Measurements from ENCODE around the gene PYGB.

- TF ChIP-seq, protein P1, sequence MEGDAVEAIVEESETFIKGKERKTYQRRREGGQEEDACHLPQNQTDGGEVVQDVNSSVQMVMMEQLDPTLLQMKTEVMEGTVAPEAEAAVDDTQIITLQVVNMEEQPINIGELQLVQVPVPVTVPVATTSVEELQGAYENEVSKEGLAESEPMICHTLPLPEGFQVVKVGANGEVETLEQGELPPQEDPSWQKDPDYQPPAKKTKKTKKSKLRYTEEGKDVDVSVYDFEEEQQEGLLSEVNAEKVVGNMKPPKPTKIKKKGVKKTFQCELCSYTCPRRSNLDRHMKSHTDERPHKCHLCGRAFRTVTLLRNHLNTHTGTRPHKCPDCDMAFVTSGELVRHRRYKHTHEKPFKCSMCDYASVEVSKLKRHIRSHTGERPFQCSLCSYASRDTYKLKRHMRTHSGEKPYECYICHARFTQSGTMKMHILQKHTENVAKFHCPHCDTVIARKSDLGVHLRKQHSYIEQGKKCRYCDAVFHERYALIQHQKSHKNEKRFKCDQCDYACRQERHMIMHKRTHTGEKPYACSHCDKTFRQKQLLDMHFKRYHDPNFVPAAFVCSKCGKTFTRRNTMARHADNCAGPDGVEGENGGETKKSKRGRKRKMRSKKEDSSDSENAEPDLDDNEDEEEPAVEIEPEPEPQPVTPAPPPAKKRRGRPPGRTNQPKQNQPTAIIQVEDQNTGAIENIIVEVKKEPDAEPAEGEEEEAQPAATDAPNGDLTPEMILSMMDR (IDR thresholded peaks at IDR 0.05), result no peak
- no peak for TF ChIP-seq POLR2A (IDR thresholded peaks at IDR 0.05)
Observed at GRCh38 chr20:25256226-25256859, 8.5 kb downstream of the PYGB start.

All from body of pancreas (tissue), 4 donors.